Right kidney (tissue), 1 donor: ENCODE results near the gene RASAL2.
"Not testable (repeated sequence)": the region's sequence is repeated elsewhere in the genome, so short reads cannot be mapped to it uniquely, and the experiment has no call there.

Experiments
- DNase-seq: peaks from one replicate; pipeline ENCODE4 v3.0.0-alpha.2; 2016

Gene RASAL2

DNA sequence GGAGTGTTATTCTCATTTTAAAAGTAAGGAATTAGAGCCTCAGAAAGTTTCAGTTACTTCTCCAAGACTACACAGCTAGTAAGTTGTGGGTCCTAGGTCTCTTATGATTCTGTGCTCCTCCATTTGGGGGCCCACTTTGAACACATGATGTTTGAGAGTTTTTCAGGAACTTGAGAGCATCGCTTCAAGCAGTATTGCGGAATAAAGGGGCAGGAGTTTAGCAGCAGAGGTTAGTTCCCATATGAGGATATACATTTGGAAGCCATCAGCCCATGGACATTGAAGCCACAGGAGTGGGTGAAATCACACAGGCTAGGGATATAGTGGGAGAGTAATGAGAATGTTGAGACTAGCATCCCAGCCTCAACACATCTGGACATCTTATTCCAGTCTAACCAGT lies 143.2 kb downstream of the RASAL2 start:
- no peak for DNase-seq

DNA sequence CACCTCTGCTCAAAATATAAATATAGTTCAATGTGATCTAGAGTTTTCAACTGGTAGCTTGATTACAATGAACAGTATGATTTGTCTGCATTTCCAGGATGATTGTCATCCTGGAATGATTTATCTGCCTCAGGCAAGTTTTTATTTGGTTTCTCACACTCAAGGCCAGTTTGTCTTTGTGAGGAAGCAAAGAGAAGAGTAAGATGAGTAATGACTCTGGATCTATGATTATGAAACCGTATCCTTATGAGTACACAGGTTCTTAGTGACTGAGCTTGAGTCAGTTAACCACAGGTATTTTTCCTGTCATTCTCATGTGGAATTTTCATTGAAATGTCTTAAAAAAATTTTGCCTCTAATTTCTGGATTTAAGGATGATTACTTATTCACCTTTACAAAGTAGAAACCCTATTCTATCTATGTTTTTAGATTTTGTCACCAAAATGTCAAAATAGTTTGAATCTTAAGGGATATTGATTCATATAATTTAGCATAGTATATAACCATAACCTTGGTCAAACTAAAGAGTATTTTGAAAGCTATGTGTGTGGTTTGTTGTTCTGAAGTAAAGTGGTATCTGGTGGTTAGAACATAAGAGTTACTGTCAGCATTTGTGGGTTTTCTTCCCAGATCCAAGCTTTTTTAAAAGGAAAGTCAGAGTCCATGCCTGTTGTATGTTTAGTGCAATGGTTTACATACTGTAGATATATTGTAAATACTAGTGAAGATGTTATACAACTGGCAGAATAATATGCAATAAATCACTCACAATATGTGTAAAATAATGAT lies 145.0 kb downstream of the RASAL2 start:
- no peak for DNase-seq

DNA sequence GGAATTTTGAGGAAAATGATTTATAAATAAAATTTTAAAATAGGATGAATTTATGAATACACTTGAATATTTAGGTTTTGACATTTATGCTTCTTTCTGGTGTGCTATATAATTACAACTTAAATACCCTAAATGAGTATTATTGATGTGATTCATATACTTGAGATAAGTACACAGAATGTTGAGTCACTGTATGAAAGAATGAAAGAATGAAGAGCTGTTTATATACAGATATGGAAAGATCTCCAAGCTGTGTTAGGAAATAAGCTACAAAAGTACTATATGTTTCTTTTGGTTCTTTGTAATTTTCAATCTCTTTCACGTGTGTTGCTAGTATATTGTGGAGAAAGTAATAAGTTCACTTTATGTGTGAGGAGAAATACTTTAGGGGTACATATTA lies 147.2 kb downstream of the RASAL2 start:
- no peak for DNase-seq

DNA sequence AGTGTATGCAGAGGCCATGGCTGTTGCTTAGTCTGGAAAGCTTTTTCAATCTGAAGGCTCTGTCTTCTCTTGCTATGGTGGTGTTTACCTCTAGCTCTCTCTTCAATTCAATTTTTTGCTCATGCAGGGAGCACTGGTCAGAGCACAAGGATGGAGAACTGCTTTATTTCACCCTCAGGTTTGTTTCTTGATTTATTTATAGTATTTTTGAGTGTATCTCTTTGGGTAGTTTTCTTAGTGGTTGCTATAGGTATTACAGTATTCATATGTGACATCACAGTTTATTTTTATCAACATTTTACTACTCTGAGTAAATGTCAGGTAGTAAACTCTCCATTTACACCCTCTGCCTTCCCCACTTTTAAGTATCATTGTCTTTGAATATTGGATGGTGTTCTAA lies 147.9 kb downstream of the RASAL2 start:
- no peak for DNase-seq

DNA sequence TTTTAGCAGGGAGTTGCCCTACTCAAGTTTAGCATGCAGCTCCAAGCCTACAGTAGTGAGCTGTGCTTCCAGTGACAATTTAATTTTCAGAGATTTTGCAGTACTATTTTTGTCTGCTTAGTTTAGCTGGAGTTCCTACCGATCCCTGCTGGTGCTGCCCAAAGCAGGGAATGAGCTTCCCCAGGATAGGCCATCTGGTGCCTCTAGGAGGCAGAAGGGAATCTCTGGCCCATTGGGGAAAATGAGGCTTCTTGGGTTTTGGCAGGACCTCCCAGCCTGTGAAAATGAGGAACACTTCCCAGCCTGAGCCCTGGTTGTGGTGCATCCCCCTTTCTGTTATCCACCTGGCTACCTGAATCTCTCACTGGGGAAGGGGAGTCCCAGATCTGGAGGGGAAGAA lies 149.2 kb downstream of the RASAL2 start:
- no peak for DNase-seq

DNA sequence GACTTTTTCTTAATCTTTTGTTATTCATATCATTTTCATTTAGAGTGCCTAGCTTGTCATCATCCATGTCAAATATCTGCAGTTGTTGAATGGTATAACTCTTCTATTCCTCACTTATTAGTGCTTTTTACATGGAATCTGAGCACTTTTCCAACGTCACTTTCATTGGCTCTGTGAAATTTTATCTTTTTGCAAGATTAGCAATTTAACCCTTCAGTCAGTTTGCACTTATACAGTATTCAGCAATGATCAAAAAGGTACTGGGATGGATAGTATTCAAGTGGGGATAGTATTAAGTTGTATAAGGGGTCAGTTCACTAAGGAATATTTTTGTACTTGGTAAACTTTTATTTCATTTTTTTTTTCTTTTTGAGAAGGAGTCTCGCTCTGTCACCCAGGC lies 150.0 kb downstream of the RASAL2 start:
- DNase-seq: no peak

DNA sequence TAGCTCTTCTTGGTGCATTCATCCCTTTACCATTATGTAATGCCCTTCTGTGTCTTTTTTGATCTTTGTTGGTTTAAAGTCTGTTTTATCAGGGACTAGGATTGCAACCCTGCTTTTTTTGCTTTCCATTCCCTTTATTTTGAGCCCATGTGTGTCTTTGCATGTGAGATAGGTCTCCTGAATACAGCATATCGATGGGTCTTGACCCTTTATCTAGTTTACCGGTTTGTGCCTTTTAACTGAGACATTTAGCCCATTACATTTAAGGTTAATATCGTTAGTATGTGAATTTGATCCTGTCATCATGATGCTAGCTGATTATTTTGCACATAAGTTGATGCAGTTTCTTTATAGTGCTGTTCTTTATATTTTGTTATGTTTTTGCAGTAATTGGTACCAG lies 154.4 kb downstream of the RASAL2 start:
- DNase-seq: not testable (repeated sequence)

DNA sequence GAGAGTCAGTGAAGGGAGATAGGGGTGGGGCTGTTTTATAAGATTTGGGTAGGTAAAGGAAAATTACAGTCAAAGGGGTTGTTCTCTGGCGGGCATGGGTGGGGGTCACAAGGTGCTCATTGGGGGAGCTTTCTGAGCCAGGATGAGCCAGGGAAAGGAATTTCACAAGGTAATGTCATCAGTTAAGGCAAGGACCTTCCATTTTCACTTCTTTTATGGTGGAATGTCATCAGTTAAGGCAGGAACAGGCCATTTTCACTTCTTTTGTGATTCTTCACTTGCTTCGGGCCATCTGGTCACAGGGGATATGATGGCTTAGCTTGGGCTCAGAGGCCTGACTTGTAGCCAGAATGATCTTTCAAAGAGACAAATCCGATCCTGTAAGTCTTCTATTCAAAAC lies 159.7 kb downstream of the RASAL2 start:
- not testable (repeated sequence) for DNase-seq

DNA sequence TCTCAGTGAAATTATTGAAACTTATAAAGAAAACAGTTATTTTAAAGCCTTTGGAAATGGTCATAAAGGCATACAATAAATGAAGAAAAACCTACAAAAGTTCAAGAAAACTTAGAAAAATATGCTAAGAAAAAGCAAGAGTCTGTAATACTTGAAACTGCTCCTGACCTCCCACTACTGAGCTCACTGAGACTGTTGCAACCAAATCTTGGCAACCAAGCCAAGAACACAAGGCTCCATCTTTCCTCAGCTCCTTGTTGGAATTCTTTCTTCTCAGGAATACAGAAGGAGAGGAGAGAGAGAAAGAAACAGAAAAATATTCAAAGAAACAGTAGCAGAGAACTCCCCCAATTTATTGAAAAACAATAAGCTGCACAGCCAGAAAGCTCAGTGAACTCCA lies 160.5 kb downstream of the RASAL2 start:
- DNase-seq: no peak

DNA sequence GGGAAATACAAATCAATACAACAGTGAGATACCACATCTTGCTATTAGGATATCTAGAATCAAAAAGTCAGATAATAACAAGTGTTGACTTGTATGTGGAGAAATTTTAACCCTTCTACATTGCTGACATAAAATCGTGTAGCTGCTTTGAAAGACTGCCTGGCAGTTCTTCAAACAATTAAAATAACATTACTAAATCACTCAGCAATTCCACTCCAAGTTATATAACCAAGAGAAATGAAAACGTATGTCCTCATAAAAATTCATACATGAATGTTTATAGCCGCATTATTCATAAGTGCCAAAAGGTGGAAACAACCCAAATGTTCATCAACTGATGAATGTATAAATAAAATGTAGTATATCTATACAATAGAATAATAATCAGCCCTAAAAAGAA lies 164.6 kb downstream of the RASAL2 start:
- no peak for DNase-seq

DNA sequence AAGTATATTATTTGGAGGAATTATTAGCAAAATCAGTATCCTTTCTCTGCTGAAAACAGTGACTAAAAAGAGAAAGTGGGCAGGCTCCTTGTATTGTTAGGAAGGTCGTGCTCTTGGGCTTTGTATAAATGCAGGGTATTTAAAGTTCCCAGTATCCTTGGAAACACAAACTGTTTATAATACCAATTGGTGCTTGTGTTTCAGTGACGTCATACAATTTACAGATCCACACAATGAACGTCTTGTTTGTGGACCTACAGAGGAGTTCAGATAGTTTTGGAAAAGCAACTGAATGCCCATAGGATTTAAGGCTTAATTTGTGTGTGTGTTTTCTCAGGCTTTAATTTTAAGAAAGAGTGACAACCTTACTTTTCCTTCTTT lies 168.2 kb downstream of the RASAL2 start:
- DNase-seq: no peak

DNA sequence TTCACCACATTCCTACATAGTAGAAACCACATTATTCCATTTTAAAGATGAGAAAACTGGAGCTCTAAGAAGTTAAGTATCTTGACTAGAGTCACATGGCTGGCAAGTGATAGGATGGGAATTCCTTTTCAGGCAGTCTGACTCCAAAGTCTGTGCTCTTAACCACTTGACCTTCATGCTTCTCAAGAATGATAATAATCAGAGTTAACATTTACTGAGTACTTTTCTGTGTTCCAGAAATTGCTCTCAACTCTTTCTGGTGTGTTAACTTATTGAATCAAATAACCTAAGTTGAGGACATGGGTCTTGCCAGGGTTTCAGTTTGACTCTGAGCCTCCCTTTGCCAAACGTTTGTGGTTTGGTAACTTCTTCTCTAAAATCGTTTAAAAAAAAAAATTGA lies 169.4 kb downstream of the RASAL2 start:
- no peak for DNase-seq

DNA sequence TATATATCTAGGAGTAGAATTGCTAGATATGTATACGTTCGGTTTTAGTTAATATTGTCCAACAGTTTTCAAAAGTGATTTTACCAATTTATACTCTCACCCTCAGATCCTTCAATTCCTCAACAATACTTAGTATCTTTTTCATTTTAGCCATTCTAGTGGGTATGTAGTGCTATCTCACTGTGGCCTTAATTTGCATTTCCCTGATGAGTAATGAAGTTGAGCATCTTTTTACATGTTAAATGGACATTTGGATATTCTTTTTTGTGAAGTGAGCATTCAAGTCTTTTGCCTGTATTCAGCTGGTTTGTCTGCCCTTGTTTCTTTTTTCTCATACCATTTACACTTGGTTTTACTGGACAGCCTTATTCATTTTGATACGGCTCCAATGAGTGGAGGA lies 172.2 kb downstream of the RASAL2 start:
- no peak for DNase-seq

DNA sequence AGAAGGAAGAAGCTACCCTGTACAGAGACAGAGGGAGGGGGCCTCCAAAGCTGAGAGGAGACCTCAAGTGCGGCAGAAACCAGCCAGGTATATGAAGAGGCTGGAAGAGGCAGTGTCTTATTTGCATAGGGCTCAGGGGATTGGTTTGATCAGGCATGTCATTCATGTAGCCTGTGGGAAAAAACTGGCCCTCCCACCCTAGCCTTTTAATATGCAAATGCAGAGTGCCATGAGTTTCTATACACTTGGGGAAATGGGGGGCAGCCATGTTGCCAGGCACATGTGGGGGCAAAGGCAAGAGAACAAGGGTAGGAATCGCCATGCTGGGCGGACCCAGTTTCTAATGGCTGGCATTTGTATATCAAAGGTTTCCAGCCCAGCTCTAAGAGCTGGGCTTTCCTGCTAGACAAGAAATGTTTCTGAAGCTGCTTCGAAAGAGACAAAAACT lies 172.7 kb downstream of the RASAL2 start:
- DNase-seq: no peak

DNA sequence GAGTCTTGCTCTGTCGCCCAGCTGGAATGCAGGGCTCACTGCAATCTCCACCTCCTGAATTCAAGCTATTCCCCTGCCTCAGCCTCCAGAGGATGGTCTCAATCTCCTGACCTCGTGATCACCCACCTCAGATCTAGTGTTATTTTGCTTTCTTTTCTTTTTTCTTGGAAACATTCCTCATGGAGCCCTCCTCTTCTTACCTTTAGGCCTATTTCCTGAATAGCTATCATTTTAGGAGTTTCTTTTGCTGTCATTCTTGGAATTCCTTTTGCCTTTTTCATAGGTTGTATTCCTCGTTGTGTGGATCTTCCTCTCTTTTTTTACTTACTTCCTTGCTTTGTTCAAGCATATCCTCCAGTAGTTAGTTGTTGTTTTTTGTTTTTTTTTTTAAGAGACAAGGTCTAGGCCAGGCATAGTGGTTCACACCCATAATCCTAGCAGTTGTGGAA lies 173.8 kb downstream of the RASAL2 start:
- DNase-seq: peak; percentile 10

DNA sequence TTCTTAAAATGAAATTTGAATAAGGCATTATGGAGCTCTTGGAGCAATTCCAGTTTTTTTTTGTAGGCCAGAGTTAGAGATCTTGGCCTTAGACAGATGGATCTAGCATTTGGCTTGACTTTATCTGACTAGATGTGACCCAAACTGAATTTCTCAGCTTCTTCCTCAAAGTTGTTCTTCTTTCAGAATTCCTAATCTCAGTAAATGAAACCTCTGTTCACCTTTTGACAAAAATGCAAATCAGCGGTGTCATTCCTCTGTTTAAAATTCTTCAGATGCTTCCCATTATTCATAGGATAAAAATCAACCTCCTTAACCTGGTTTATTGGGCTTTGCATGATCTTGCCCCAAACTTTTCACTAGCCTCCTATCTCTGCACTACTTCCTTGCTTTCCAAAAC lies 177.6 kb downstream of the RASAL2 start:
- no peak for DNase-seq

DNA sequence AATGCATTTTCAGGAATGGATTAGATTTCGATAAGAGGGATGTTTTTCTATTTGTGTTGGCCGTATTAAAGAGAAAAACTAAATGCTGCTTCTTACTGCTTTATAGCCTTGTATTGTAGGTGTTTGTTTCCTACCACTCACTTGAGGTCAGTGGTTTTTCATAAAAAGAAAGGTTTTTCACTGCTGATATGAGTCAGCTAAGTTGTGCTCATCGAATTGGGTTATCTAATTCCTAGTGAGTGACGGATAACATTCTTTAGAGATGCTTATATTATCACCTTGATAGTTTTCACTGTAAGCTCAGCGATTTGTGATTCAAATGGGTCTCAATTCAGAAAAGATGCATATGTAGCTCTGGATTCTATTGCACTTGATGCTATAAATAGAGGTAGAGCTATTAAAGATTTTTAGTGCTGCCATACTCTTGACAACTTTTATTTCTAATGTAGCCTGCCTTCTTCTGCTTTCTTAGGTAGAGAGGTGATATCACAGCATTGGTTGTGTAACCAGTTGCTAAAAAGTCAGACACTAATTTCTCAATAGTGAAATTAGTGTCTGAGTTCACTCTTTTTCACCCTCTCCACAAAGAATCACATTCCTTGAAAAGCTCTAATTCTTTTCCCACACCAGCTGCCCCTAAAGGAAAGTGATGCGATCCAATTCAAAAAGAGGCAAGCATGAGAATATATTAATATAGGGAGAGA lies 180.0 kb downstream of the RASAL2 start:
- no peak for DNase-seq

DNA sequence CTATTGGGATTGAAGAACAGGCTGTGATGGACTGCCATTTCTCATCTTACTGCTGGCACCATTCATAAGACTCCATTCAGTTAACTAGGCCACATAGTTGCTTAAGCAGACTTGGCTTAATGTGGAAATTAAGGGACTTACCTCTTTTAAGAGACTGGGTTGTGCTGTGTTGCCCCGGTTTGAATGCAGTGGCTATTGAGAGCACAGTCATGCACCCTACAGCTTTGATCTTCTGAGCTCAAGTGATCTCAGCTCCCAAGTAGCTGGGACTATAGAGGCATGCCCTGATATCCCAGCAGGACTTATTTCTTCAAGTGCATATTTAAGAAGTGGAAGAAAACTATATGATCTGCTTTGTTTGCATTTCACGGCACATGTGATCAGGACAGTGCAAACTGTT lies 181.1 kb downstream of the RASAL2 start:
- no peak for DNase-seq

DNA sequence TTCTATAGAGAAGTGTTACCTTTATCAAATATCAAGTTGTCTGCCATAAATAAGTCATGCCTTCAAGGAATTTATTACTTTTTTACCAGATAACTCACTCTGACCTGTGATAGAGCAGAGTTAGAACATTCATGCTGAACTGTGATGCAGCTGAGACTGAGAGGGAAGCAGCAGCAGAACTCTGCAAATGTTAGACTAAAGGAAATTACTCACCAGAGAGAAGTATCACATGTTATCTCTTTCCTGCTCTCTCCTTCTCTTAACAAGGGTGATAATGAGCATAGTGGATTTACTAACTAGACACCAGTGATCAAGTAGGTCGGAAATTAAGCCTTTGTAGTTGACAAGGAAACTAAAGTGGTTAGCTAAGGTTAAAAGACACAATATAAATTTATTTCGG lies 181.6 kb downstream of the RASAL2 start:
- no peak for DNase-seq

DNA sequence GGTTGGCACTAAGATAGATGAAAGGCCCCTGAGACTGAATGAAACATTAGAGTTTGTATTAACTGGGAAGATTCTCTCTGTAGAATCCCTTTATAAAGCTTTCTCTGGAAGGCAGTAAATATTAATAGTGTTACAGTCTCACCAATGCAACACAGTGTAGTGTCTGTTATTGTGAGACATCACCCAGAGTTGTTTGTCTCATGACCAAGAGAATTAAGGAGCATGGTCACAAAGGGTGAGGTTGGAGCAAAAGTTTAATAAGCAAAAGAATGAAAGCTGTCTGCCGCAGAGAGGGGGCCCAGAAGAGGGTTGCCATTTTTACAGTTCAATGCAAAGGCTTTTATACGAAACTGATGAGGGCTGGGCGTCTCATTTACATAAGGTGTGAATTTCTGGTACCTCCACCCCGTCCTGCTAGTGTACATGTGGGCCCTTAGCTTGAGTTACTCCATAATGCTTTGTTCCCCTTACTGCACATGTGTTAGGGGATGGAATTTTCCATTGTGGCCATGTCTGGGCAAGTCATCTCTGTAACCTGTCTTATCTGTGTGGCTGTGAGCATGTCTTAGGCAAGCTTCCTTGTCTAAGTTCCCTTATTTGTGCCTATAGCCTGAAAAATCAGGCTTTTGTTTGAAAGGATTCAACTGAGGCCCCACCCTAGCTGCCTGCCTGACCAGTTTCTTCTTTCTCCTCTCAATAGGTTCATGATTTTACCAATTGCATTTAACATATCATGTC lies 184.1 kb downstream of the RASAL2 start:
- no peak for DNase-seq

DNA sequence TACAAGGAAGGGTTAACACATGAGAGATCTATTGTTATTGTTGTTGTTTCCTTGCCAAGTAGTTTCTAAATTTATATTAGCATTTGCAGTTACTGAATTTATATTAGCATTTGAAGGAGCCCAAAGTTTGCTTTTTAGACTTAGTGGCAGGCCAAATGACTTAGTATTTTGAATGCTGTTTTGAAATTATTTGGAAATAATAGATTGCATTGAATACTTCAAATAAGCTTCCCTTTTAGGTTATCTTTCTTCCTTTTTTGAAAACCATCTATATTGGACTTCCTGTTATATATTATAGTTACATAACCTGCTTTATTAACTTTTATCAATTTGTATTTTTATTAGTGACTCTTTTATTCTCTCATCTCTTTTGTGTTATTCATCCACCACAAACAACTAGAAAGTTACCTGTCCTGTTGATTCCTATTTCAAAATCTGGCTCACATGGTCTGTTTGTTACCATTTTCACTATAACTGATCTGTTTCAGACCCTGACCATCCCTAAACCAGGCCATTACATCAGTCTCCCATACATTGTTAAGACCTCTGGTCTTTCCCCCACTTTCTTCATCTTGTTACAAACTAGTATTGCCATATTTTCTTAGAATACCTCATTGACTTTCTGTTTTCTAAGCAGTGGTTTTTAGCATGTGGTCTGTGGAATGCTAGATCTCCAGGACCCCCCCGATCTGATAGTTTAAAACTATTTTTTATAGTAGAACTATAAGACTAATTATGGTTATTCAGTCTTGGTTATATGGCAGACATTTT lies 185.2 kb downstream of the RASAL2 start:
- no peak for DNase-seq

DNA sequence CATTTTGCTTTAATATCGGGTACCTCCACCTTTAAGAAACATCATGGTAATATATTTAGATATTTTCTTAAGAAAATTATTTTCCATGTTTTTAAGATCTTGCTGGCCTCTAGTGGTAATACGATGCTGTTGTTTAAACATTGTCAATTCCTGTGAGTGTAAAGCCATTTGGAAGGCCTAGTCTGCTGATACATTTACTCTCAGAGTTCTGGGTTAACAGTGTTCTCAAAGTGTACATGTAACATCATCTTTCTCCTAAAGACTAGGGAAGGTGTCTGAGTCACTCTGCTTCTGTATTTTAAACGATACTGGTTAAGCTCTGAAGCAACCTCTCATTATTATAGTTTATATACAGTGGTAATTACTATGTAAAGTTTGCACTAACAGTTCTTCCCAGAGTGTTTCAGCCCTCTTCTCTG lies 189.1 kb downstream of the RASAL2 start:
- DNase-seq: no peak

DNA sequence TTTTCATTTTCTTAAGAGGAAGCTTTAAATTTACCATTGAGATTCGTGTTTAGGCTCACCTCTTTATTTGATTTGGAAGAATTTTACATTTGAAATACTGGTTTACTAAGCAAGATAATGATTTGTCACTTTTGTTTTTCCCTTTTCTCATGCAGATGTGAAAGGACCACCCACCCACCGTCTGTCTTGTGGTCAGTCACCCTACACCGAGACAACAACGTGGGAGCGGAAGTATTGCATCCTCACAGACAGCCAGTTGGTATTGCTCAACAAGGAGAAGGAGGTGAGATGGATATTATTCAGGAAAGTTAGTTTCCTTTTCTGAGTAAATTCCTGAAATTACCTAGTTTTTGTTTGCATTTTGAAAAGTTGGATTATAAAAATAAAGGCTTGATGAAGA lies 189.5 kb downstream of the RASAL2 start:
- DNase-seq: no peak
